Esophagus squamous epithelium (tissue), 4 donors: ENCODE data around the gene ZSWIM4.
A peak's percentile ranks its signal among the peaks of the same experiment; 100 is the strongest.

Source experiments
- CTCF ChIP-seq, 6 experiments: fragments of 450-650 bp in 4 of 6; fragments of 200-600 bp in 2 of 6; sonication (generic) in 2 of 6; IDR thresholded peaks; one replicate each; pipeline ENCODE4 v1.5.1; 2016 to 2019; ENCODE audit warnings: antibody characterized with exemption in 6 of 6, mild to moderate bottlenecking in 4 of 6, moderate library complexity in 4 of 6
- POLR2A ChIP-seq, 4 donors: fragments of 450-650 bp; IDR thresholded peaks; one replicate each; pipeline ENCODE4 v1.6.1; 2017; ENCODE audit warnings: antibody characterized with exemption in 4 of 4, mild to moderate bottlenecking in 4 of 4, moderate library complexity in 3 of 4

DNA sequence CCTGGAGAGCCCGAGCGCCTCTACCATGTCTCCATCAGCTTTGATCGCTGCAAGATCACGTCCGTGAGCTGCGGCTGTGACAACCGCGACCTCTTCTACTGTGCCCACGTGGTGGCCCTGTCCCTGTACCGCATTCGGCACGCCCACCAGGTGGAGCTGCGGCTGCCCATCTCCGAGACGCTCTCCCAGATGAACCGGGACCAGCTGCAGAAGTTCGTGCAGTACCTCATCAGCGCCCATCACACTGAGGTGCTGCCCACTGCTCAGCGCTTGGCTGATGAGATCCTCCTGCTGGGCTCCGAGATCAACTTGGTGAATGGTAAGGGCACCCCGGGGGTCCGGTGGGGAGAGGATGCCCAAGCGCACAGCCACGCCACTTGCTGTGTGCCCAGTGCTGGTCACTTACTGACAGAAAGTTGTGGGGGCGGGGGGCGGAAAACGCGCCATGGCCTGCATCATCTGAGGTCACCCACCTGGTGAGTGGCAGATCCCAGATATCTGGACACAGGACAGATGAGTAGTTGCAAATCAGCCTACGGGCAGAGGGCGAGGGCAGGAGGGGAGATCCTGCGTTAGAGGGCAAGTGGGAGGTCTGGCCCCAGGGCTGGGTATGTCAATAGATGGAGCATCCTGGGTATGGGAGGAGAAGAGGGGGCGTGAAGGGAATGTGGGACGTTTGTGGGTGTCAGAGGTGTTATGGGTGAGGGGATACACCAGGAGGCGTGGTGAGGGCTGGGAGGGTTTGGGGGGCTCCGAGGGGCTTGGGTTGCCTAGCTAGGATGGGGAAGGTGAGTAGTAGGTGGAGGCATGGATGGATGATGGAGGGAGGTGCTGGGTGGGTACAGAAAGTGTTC lies 9.8 kb downstream of the ZSWIM4 start:
- TF ChIP-seq CTCF (IDR thresholded peaks at IDR 0.05) (peak in 3 of 6 experiments; percentile 8 to 19 (median 16)), POLR2A (IDR thresholded peaks at IDR 0.05) (no peak)
